Mesenchymal stem cell (in vitro differentiated cells and primary cell): ENCODE measurements around the gene FSTL4.

Experiments
- DNase-seq: peaks from one replicate; pipeline ENCODE4 v3.0.0-alpha.2; 2013
- H2AFZ ChIP-seq: one replicate; pipeline ENCODE4 v1.6.1; 2013; ENCODE audit warnings: low read depth, mild to moderate bottlenecking, control low read depth, inconsistent platforms, low read length, moderate library complexity
- H2AK5ac ChIP-seq: 2 replicates; pipeline ENCODE4 v1.6.1; 2013; ENCODE audit warnings: low read length, moderate library complexity, mild to moderate bottlenecking, inconsistent platforms; ENCODE audit not compliant: severe bottlenecking
- H2BK120ac ChIP-seq: one replicate; pipeline ENCODE4 v1.6.1; 2013; ENCODE audit warnings: low read depth, mild to moderate bottlenecking, inconsistent platforms, low read length, moderate library complexity
- H2BK12ac ChIP-seq, 2 experiments: one replicate each; pipeline ENCODE4 v1.6.1; 2013; ENCODE audit warnings: inconsistent platforms in 2 of 2, low read length in 2 of 2, mild to moderate bottlenecking in 2 of 2, moderate library complexity in 2 of 2, control low read depth in 1 of 2
- H2BK15ac ChIP-seq: one replicate; pipeline ENCODE4 v1.6.1; 2013; ENCODE audit warnings: mild to moderate bottlenecking, low read depth, inconsistent platforms; ENCODE audit not compliant: poor library complexity, severe bottlenecking
- H2BK5ac ChIP-seq: 2 replicates; pipeline ENCODE4 v1.6.1; 2013; ENCODE audit warnings: low read depth, mild to moderate bottlenecking, low read length, control low read depth, inconsistent platforms; ENCODE audit not compliant: poor library complexity, severe bottlenecking
- H3K14ac ChIP-seq, 2 experiments: one replicate each; pipeline ENCODE4 v1.6.1; 2013; ENCODE audit warnings: inconsistent platforms in 2 of 2, low read length in 2 of 2, control low read depth in 1 of 2, mild to moderate bottlenecking in 1 of 2, moderate library complexity in 1 of 2
- H3K18ac ChIP-seq, 2 experiments: one replicate each; pipeline ENCODE4 v1.6.1; 2013; ENCODE audit warnings: inconsistent platforms in 2 of 2, low read length in 2 of 2, control low read depth in 1 of 2, low read depth in 1 of 2, mild to moderate bottlenecking in 1 of 2
- H3K23ac ChIP-seq, 2 experiments: one replicate each; pipeline ENCODE4 v1.6.1; 2013; ENCODE audit warnings: inconsistent platforms in 2 of 2, low read length in 2 of 2, mild to moderate bottlenecking in 2 of 2, moderate library complexity in 2 of 2, control low read depth in 1 of 2
- H3K27ac ChIP-seq: 2 replicates; pipeline ENCODE4 v1.5.1; 2013; ENCODE audit warnings: mild to moderate bottlenecking, moderate library complexity, low read length, control low read depth, inconsistent platforms; ENCODE audit not compliant: poor library complexity, severe bottlenecking
- H3K27me3 ChIP-seq, 2 experiments: 2 replicates each; pipeline versions ENCODE4 v1.6.1 to v1.7.0; 2013; ENCODE audit warnings: low read length in 2 of 2, mild to moderate bottlenecking in 2 of 2, moderate library complexity in 2 of 2, control low read depth in 1 of 2, inconsistent platforms in 1 of 2; ENCODE audit not compliant: control insufficient read depth in 1 of 2, insufficient read depth in 1 of 2
- H3K36me3 ChIP-seq, 2 experiments: 2 replicates each; pipeline versions ENCODE4 v1.6.1 to v1.7.0; 2013; ENCODE audit warnings: low read length in 2 of 2, control low read depth in 1 of 2, inconsistent platforms in 1 of 2, low read depth in 1 of 2, mild to moderate bottlenecking in 1 of 2; ENCODE audit not compliant: insufficient read depth in 2 of 2, control insufficient read depth in 1 of 2
- H3K4ac ChIP-seq, 2 experiments: one replicate each; pipeline ENCODE4 v1.6.1; 2013; ENCODE audit warnings: inconsistent platforms in 2 of 2, low read length in 2 of 2, mild to moderate bottlenecking in 2 of 2, moderate library complexity in 2 of 2, control low read depth in 1 of 2, low read depth in 1 of 2
- H3K4me1 ChIP-seq: 2 replicates; pipeline ENCODE4 v1.6.1; 2013; ENCODE audit warnings: low read depth, low read length, control low read depth; ENCODE audit not compliant: control insufficient read depth, insufficient read depth
- H3K4me2 ChIP-seq: 2 replicates; pipeline ENCODE4 v1.6.1; 2013; ENCODE audit warnings: low read length, mild to moderate bottlenecking, inconsistent platforms; ENCODE audit not compliant: poor library complexity, severe bottlenecking
- H3K4me3 ChIP-seq, 2 experiments: 2 replicates each; pipeline versions ENCODE4 v1.5.1 to v1.7.0; 2013; ENCODE audit warnings: low read length in 2 of 2, mild to moderate bottlenecking in 2 of 2, control low read depth in 1 of 2, low read depth in 1 of 2; ENCODE audit not compliant: insufficient read depth in 1 of 2
- H3K79me1 ChIP-seq: replicated peaks from 2 replicates; pipeline ENCODE4 v1.6.1; 2013; ENCODE audit warnings: mild to moderate bottlenecking, control low read depth, low read length, inconsistent platforms; ENCODE audit not compliant: poor library complexity, severe bottlenecking
- H3K9ac ChIP-seq: 2 replicates; pipeline ENCODE4 v1.7.0; 2013; ENCODE audit warnings: mild to moderate bottlenecking, low read length, moderate library complexity
- H3K9me3 ChIP-seq: 2 replicates; pipeline ENCODE4 v1.7.0; 2013; ENCODE audit warnings: mild to moderate bottlenecking, low read length; ENCODE audit not compliant: control insufficient read depth
- H4K8ac ChIP-seq: one replicate; pipeline ENCODE4 v1.6.1; 2013; ENCODE audit warnings: inconsistent platforms, mild to moderate bottlenecking, low read length, moderate library complexity
- H4K91ac ChIP-seq: one replicate; pipeline ENCODE4 v1.6.1; 2013; ENCODE audit warnings: mild to moderate bottlenecking, low read length, inconsistent platforms
- WGBS: methylation state at CpG from one replicate; pipeline ENCODE4 v1.1.7; 2013; ENCODE audit warnings: mixed read lengths; 5-methylcytosine and 5-hydroxymethylcytosine counted together

The FSTL4 gene

DNA sequence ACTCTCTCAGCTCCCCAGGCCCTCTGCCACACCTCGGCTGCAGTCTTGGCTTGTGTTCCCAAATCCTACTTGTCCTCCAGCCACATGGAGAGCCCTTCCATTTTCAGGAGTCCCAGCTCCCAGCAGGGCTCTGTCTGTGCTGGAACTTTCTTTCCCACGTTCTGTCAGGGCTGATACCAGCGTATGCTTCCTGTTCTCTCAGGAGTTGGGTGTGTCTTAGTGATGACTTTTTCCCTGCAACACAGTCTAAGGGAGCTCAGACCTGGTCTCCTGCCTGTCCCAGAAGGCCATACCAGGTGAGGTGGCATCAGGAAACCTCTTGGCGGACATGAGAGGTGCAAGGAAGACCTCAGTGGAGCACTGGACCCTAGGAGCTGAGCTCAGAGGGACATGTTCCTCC is 334.0 kb downstream of the FSTL4 start:
- H3K9me3 ChIP-seq: no peaks in the 10 kb centered on the region
- no peak overlapping the region for H2AK5ac ChIP-seq
- H3K27ac ChIP-seq: no peak overlapping the region
- WGBS: 80% methylated on average over 4 of the region's 4 CpGs
- no peak overlapping the region for H3K9ac ChIP-seq
- no peak for DNase-seq
- H4K8ac ChIP-seq: no peak overlapping the region
- no peak overlapping the region for H2BK5ac ChIP-seq
- H3K79me1 ChIP-seq: no peaks in the 10 kb centered on the region
- no peak overlapping the region for H2BK12ac ChIP-seq
- no peak overlapping the region for H3K4ac ChIP-seq
- H2BK120ac ChIP-seq: no peak overlapping the region
- H3K18ac ChIP-seq: no peak overlapping the region
- H3K27me3 ChIP-seq: peaks cover 0 to 54% of the 10 kb centered on the region in 2 experiments
- H3K14ac ChIP-seq: no peak overlapping the region
- no peak overlapping the region for H2AFZ ChIP-seq
- H3K4me3 ChIP-seq: no peak overlapping the region
- no peaks in the 10 kb centered on the region for H3K36me3 ChIP-seq
- no peak overlapping the region for H3K4me2 ChIP-seq
- no peak overlapping the region for H4K91ac ChIP-seq
- peaks cover 8% of the 10 kb centered on the region for H3K4me1 ChIP-seq
- no peak overlapping the region for H3K23ac ChIP-seq
- H2BK15ac ChIP-seq: no peak overlapping the region

DNA sequence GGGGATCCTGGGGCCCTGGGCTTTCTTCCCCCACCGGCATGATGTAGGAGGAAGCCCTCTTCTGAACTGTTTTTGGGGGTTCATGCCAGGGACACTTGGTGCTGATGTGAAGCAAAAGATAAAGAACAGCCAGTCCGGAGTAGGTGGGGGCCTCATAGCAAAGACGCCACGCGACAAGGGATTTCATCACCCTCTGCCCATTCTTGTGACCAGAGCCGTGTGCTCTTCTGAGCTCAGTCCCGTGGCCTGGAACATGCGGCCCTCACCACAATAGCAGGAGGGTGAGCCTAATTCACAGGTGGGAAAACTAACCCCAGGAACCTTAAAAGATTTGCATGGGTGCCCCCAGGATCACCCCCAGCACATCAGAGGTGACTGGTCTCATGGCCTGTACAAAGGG is 334.6 kb downstream of the FSTL4 start:
- no peak for DNase-seq
- no peak overlapping the region for H2AFZ ChIP-seq
- no peak overlapping the region for H3K4me2 ChIP-seq
- H3K18ac ChIP-seq: no peak overlapping the region
- H3K9me3 ChIP-seq: no peaks in the 10 kb centered on the region
- no peak overlapping the region for H3K27ac ChIP-seq
- H2BK15ac ChIP-seq: no peak overlapping the region
- no peak overlapping the region for H2BK5ac ChIP-seq
- no peak overlapping the region for H2BK12ac ChIP-seq
- H3K36me3 ChIP-seq: no peaks in the 10 kb centered on the region
- H2BK120ac ChIP-seq: no peak overlapping the region
- H4K8ac ChIP-seq: no peak overlapping the region
- no peak overlapping the region for H4K91ac ChIP-seq
- no peak overlapping the region for H3K14ac ChIP-seq
- peaks cover 8% of the 10 kb centered on the region for H3K4me1 ChIP-seq
- H3K4ac ChIP-seq: no peak overlapping the region
- H3K27me3 ChIP-seq: peaks cover 0 to 48% of the 10 kb centered on the region in 2 experiments
- H3K9ac ChIP-seq: no peak overlapping the region
- whole genome bisulfite sequencing: 95% methylated on average over 8 of the region's 8 CpGs
- H2AK5ac ChIP-seq: no peak overlapping the region
- H3K4me3 ChIP-seq: no peak overlapping the region
- no peak overlapping the region for H3K23ac ChIP-seq
- H3K79me1 ChIP-seq: no peaks in the 10 kb centered on the region

DNA sequence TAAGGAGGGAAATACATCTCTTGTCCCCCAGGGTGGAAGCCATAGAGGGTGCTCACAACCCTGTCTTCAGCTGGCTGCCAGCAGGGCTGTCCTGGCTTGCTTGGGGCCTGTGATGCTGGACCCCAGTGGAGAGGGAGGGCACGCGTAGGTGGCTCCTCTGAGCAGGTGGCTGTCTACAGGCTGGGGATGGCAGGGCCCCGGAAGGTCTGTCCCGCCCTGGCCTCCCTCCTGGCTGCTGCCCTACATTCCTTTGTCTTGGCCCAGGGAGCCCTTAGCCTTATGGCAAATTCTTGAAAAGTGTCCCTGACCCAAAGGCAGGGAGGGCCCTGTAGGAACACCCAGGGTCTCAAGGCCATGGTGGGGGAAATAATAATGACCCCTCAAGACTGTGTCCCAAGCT is 336.2 kb downstream of the FSTL4 start:
- Histone ChIP-seq H3K9me3 (no peaks in the 10 kb centered on the region), H3K79me1 (no peaks in the 10 kb centered on the region), H2AFZ (no peak overlapping the region), H3K9ac (no peak overlapping the region), H4K8ac (no peak overlapping the region), H3K4me1 (peaks cover 8% of the 10 kb centered on the region), H2BK15ac (no peak overlapping the region), H2AK5ac (no peak overlapping the region), H3K27ac (no peak overlapping the region), H3K4ac (no peak overlapping the region), H2BK12ac (no peak overlapping the region), H3K36me3 (no peaks in the 10 kb centered on the region), H3K27me3 (peaks cover 0 to 48% of the 10 kb centered on the region in 2 experiments), H2BK120ac (no peak overlapping the region), H3K18ac (no peak overlapping the region), H3K4me2 (no peak overlapping the region), H3K14ac (peak overlapping the region in 1 of 2 experiments; percentile 90), H4K91ac (no peak overlapping the region), H2BK5ac (no peak overlapping the region), H3K4me3 (no peak overlapping the region), H3K23ac (no peak overlapping the region)
- DNase-seq: no peak
- WGBS: 95% methylated on average over 4 of the region's 4 CpGs

DNA sequence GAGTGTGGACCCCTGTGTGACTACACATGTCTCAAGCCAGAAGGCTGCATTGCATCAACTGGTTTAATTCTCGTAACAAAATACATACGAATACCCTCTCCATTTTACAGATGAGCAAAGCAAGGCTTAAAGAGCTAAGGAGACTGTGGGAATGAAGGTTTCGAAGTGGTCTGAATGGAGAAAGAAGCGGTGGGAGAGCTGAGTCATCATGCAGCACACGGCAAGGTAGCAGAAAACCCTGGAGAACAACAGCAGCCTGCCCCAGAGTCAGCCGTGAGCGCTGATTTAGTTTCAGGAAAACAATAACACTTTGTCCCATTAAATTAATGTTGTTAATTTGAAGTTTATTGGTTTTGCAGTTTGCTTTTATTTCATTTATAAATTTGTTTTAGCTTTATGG is 336.7 kb downstream of the FSTL4 start:
- no peak overlapping the region for H2BK12ac ChIP-seq
- no peak overlapping the region for H4K91ac ChIP-seq
- H3K27me3 ChIP-seq: peaks cover 2 to 48% of the 10 kb centered on the region in 2 experiments
- H3K79me1 ChIP-seq: no peaks in the 10 kb centered on the region
- H3K4me3 ChIP-seq: no peak overlapping the region
- H4K8ac ChIP-seq: no peak overlapping the region
- H3K18ac ChIP-seq: no peak overlapping the region
- 87% methylated on average over 5 of the region's 7 CpGs for WGBS
- no peak overlapping the region for H2AFZ ChIP-seq
- no peak overlapping the region for H3K27ac ChIP-seq
- H2BK15ac ChIP-seq: no peak overlapping the region
- H2AK5ac ChIP-seq: no peak overlapping the region
- no peaks in the 10 kb centered on the region for H3K9me3 ChIP-seq
- H3K36me3 ChIP-seq: no peaks in the 10 kb centered on the region
- H3K4me1 ChIP-seq: peaks cover 8% of the 10 kb centered on the region
- H2BK120ac ChIP-seq: no peak overlapping the region
- no peak for DNase-seq
- no peak overlapping the region for H3K14ac ChIP-seq
- H3K23ac ChIP-seq: no peak overlapping the region
- no peak overlapping the region for H3K4me2 ChIP-seq
- no peak overlapping the region for H3K9ac ChIP-seq
- H2BK5ac ChIP-seq: no peak overlapping the region
- no peak overlapping the region for H3K4ac ChIP-seq
